MM.1S (cell line): ENCODE measurements around the gene UIMC1.

Experiments
- DNase-seq: peaks from one replicate; pipeline ENCODE4 v3.0.0-alpha.2; 2015
- H2AFZ ChIP-seq: fragments of 300-600 bp; sonication (generic); 2 replicates; pipeline ENCODE4 v1.6.0; 2016; ENCODE audit warnings: antibody characterized with exemption, low read length
- H3F3A ChIP-seq: fragments of 300-600 bp; sonication (generic); 2 replicates; pipeline ENCODE4 v1.6.1; 2016; ENCODE audit warnings: mild to moderate bottlenecking, antibody characterized with exemption, low read length, moderate library complexity, mixed read lengths; ENCODE audit not compliant: insufficient read depth
- H3K27ac ChIP-seq: fragments of 300-600 bp; sonication (generic); 2 replicates; pipeline ENCODE4 v1.5.1; 2016; ENCODE audit warnings: mild to moderate bottlenecking, low read length
- H3K27me3 ChIP-seq: fragments of 300-600 bp; sonication (generic); replicated peaks from 2 replicates; pipeline ENCODE4 v1.6.0; 2016; ENCODE audit warnings: low read length; ENCODE audit not compliant: insufficient read depth
- H3K36me3 ChIP-seq: fragments of 300-600 bp; sonication (generic); replicated peaks from 2 replicates; pipeline ENCODE4 v1.6.1; 2016; ENCODE audit warnings: mild to moderate bottlenecking, low read length, mixed read lengths; ENCODE audit not compliant: insufficient read depth
- H3K4me1 ChIP-seq: fragments of 300-600 bp; sonication (generic); 2 replicates; pipeline ENCODE4 v1.6.1; 2016; ENCODE audit warnings: low read length, mixed read lengths
- H3K4me2 ChIP-seq: fragments of 300-600 bp; sonication (generic); 2 replicates; pipeline ENCODE4 v1.6.0; 2016; ENCODE audit warnings: low read depth, low read length
- H3K4me3 ChIP-seq: fragments of 300-600 bp; sonication (generic); 2 replicates; pipeline ENCODE4 v1.5.1; 2016; ENCODE audit warnings: low read length, mixed read lengths
- H3K79me2 ChIP-seq: fragments of 300-600 bp; sonication (generic); 2 replicates; pipeline ENCODE4 v1.6.1; 2016; ENCODE audit warnings: mixed run types, low read length, mixed read lengths
- H3K9ac ChIP-seq: fragments of 300-600 bp; sonication (generic); 2 replicates; pipeline ENCODE4 v1.6.1; 2016; ENCODE audit warnings: low read length, mixed read lengths
- H3K9me2 ChIP-seq: fragments of 300-600 bp; sonication (generic); replicated peaks from 2 replicates; pipeline ENCODE4 v1.6.1; 2016; ENCODE audit warnings: mild to moderate bottlenecking, low read length, mixed read lengths; ENCODE audit not compliant: insufficient read depth
- H3K9me3 ChIP-seq: fragments of 300-600 bp; sonication (generic); replicated peaks from 2 replicates; pipeline ENCODE4 v1.6.1; 2016; ENCODE audit warnings: mild to moderate bottlenecking, low read length, mixed read lengths; ENCODE audit not compliant: insufficient read depth
- H4K20me1 ChIP-seq: fragments of 300-600 bp; sonication (generic); 2 replicates; pipeline ENCODE4 v1.6.1; 2016; ENCODE audit warnings: mild to moderate bottlenecking, low read length, moderate library complexity, mixed read lengths; ENCODE audit not compliant: insufficient read depth
- EZH2 ChIP-seq: fragments of 300-600 bp; sonication (generic); optimal IDR thresholded peaks from 2 replicates; pipeline ENCODE3; 2017; ENCODE audit warnings: low read depth, mild to moderate bottlenecking, antibody characterized with exemption, low read length, mixed read lengths
- EZH2phosphoT487 ChIP-seq: fragments of 300-600 bp; sonication (generic); IDR thresholded peaks from 2 replicates; pipeline ENCODE4 v1.6.1; 2018; ENCODE audit warnings: antibody characterized with exemption, low read length
- TF ChIP-seq, protein P1 (sequence below): fragments of 300-600 bp; sonication (generic); IDR thresholded peaks from 2 replicates; pipeline ENCODE4 v1.5.1; 2016; ENCODE audit warnings: antibody characterized with exemption, low read length, mixed read lengths

UIMC1 gene

DNA sequence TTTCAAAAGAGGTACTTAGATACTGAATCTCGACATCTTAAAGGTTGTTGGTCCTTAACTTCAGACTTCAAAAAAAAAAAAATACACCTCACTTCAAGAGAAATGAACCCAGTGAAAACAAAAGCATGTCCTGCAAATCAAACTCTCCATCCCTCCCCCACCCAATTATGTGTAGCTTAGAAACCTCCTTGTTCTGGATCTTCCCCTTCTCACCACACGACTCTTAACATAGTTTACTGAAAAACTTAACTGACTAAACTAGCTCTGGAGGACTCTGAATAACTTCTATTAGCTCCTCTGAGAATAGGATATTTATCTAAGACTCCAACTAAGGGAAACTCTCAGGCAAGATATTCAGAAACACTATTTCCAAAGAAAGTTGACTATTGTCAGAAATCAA, 58.7 kb downstream of the UIMC1 start:
- Histone ChIP-seq H3K36me3 (peaks cover 3% of the 10 kb centered on the region; the same call in 1 of the 2 replicates), H3K27ac (no peak overlapping the region)

DNA sequence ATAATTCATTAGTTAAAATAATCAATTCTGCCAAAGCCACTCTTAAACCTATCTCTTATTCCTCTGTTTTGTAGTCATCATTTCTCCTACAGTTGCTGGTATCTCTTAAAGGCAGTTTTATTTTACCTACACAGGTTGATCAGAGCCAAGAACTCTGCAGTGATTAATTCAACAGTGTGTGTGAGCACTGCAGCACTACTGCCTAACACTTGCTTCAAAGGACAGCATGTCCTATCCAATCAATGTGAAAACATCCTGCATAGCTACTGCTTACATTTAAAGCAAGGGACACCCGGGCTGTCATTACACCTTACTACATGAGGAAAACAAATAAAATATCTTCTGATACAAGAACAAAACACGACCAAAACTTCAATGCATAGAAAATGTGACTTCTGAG, 62.3 kb downstream of the UIMC1 start:
- H2AFZ ChIP-seq: no peak overlapping the region
- H3K79me2 ChIP-seq: 0 out of 2 replicates have a peak, but pooled peaks cover 4% of the 10 kb centered on the region
- H3K4me2 ChIP-seq: no peak overlapping the region
- H4K20me1 ChIP-seq: no peaks in the 10 kb centered on the region
- TF ChIP-seq EZH2 (no peak), EZH2phosphoT487 (no peak)
- TF ChIP-seq, protein P1, sequence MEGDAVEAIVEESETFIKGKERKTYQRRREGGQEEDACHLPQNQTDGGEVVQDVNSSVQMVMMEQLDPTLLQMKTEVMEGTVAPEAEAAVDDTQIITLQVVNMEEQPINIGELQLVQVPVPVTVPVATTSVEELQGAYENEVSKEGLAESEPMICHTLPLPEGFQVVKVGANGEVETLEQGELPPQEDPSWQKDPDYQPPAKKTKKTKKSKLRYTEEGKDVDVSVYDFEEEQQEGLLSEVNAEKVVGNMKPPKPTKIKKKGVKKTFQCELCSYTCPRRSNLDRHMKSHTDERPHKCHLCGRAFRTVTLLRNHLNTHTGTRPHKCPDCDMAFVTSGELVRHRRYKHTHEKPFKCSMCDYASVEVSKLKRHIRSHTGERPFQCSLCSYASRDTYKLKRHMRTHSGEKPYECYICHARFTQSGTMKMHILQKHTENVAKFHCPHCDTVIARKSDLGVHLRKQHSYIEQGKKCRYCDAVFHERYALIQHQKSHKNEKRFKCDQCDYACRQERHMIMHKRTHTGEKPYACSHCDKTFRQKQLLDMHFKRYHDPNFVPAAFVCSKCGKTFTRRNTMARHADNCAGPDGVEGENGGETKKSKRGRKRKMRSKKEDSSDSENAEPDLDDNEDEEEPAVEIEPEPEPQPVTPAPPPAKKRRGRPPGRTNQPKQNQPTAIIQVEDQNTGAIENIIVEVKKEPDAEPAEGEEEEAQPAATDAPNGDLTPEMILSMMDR: no peak
- H3K4me3 ChIP-seq: no peak overlapping the region
- no peaks in the 10 kb centered on the region for H3K27me3 ChIP-seq
- no peak overlapping the region for H3K9ac ChIP-seq
- H3K4me1 ChIP-seq: no peaks in the 10 kb centered on the region
- no peak overlapping the region for H3K27ac ChIP-seq
- H3K9me3 ChIP-seq: no peaks in the 10 kb centered on the region
- peaks cover 3% of the 10 kb centered on the region; the same call in 1 of the 2 replicates for H3K36me3 ChIP-seq
- DNase-seq: no peak
- H3F3A ChIP-seq: no peaks in the 10 kb centered on the region
- H3K9me2 ChIP-seq: no peaks in the 10 kb centered on the region

More for the DNA sequence above, 58.7 kb downstream of the UIMC1 start:
- H3K4me2 ChIP-seq: no peak overlapping the region
- no peaks in the 10 kb centered on the region for H3F3A ChIP-seq
- H3K9ac ChIP-seq: no peak overlapping the region
- no peak overlapping the region for H2AFZ ChIP-seq
- TF ChIP-seq EZH2: no peak
- no peak for TF ChIP-seq EZH2phosphoT487
- TF ChIP-seq, protein P1: no peak
- H3K9me2 ChIP-seq: no peaks in the 10 kb centered on the region
- no peak for DNase-seq
- no peaks in the 10 kb centered on the region for H3K9me3 ChIP-seq
- H3K4me3 ChIP-seq: no peak overlapping the region
- 0 out of 2 replicates have a peak, but pooled peaks cover 5% of the 10 kb centered on the region for H3K79me2 ChIP-seq
- H3K4me1 ChIP-seq: no peaks in the 10 kb centered on the region
- no peaks in the 10 kb centered on the region for H3K27me3 ChIP-seq
- H4K20me1 ChIP-seq: no peaks in the 10 kb centered on the region

DNA sequence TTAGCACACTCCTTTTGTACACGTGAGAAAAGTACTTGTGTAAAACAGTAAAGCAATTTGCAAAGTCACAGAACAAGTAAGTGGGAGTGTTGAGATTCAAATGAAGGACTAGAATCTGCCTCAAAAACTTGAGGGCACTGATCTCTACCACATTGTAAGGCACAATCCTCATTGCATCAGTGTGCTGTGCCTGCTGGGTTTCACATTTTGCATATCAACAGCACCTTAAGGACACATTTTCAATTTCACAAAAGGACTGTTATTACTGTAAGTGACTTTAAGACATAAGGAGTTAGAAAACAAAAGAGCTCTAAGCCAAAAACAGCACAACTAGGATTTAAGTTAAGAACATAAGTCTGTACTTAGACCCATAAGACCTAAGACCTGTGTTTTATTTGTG, 62.8 kb downstream of the UIMC1 start:
- H3F3A ChIP-seq: no peaks in the 10 kb centered on the region
- no peak overlapping the region for H3K4me3 ChIP-seq
- H3K4me1 ChIP-seq: no peaks in the 10 kb centered on the region
- H3K9me3 ChIP-seq: no peaks in the 10 kb centered on the region
- no peak for DNase-seq
- H3K27me3 ChIP-seq: no peaks in the 10 kb centered on the region
- no peaks in the 10 kb centered on the region for H3K9me2 ChIP-seq
- H4K20me1 ChIP-seq: no peaks in the 10 kb centered on the region
- H3K36me3 ChIP-seq: peaks cover 3% of the 10 kb centered on the region; the same call in 1 of the 2 replicates
- 0 out of 2 replicates have a peak, but pooled peaks cover 4% of the 10 kb centered on the region for H3K79me2 ChIP-seq
- no peak overlapping the region for H3K4me2 ChIP-seq
- H3K9ac ChIP-seq: no peak overlapping the region
- TF ChIP-seq EZH2 (no peak), EZH2phosphoT487 (no peak)
- TF ChIP-seq, protein P1: no peak
- no peak overlapping the region for H3K27ac ChIP-seq
- H2AFZ ChIP-seq: no peak overlapping the region
